ENCODE data around the gene MTCL3.

MTCL3 gene

GRCh38 chr6:127514773-127515227 is 4.3 kb downstream of the MTCL3 start:
- DNase-seq (ENCODE audit: low spot score in 2 of 2): peak in 1 of 2 donors; percentile 86
- intact Hi-C loops (cut with DNase I; ENCODE audit: low total_unique reads): no loop called here
- 2 to 8% methylated on average over 30 to 32 of the region's 32 CpGs for whole genome bisulfite sequencing, 2 donors
- H3K4me3 ChIP-seq (ENCODE audit: low read depth, poor library complexity, severe bottlenecking): no peak overlapping the region
- no peak for TF ChIP-seq CTCF (IDR thresholded peaks at IDR 0.05)
- no peak for TF ChIP-seq POLR2A (IDR thresholded peaks at IDR 0.05)

GRCh38 chr6:127514179-127514772 is 4.9 kb downstream of the MTCL3 start:
- intact Hi-C loops (cut with DNase I; ENCODE audit: low total_unique reads): no loop called here
- no peak for DNase-seq (ENCODE audit: low spot score in 2 of 2)
- WGBS, 2 donors: 23 to 26% methylated on average over 8 of the region's 8 CpGs

GRCh38 chr6:127513425-127513824 is 5.7 kb downstream of the MTCL3 start:
- no peak overlapping the region for H3K4me3 ChIP-seq (ENCODE audit: low read depth, poor library complexity, severe bottlenecking)
- no peak for DNase-seq (ENCODE audit: low spot score in 2 of 2)
- TF ChIP-seq POLR2A (IDR thresholded peaks at IDR 0.05): no peak
- no peak for TF ChIP-seq CTCF (IDR thresholded peaks at IDR 0.05)
- intact Hi-C loops (cut with DNase I; ENCODE audit: low total_unique reads): no loop called here

More at GRCh38 chr6:127514179-127514772, 4.9 kb downstream of the MTCL3 start:
- no peak overlapping the region for H3K4me3 ChIP-seq (ENCODE audit: low read depth, poor library complexity, severe bottlenecking)
- no peak for TF ChIP-seq CTCF (IDR thresholded peaks at IDR 0.05)
- TF ChIP-seq POLR2A (IDR thresholded peaks at IDR 0.05): no peak

GRCh38 chr6:127510876-127511275 is 8.3 kb downstream of the MTCL3 start:
- no peak overlapping the region for H3K4me3 ChIP-seq (ENCODE audit: low read depth, poor library complexity, severe bottlenecking)
- 95 to 98% methylated on average over 2 of the region's 2 CpGs for WGBS, 2 donors
- TF ChIP-seq CTCF (IDR thresholded peaks at IDR 0.05) (no peak), POLR2A (IDR thresholded peaks at IDR 0.05) (no peak)
- DNase-seq (ENCODE audit: low spot score in 2 of 2): no peak
- intact Hi-C loops (cut with DNase I; ENCODE audit: low total_unique reads): no loop called here

- TF ChIP-seq POLR2A (IDR thresholded peaks at IDR 0.05) (no peak), CTCF (IDR thresholded peaks at IDR 0.05) (no peak)
- DNase-seq (ENCODE audit: low spot score in 2 of 2): no peak
- H3K4me3 ChIP-seq (ENCODE audit: low read depth, poor library complexity, severe bottlenecking): no peak overlapping the region
- WGBS, 2 donors: 84% methylated on average over 1 of the region's 1 CpG
- intact Hi-C loops (cut with DNase I; ENCODE audit: low total_unique reads): no loop called here
Measured at GRCh38 chr6:127506894-127507293, 12.2 kb downstream of the MTCL3 start.

- no peak overlapping the region for H3K4me3 ChIP-seq (ENCODE audit: low read depth, poor library complexity, severe bottlenecking)
- no peak for DNase-seq (ENCODE audit: low spot score in 2 of 2)
- 93 to 94% methylated on average over 3 of the region's 3 CpGs for WGBS, 2 donors
- no peak for TF ChIP-seq POLR2A (IDR thresholded peaks at IDR 0.05)
- no peak for TF ChIP-seq CTCF (IDR thresholded peaks at IDR 0.05)
- intact Hi-C loops (cut with DNase I; ENCODE audit: low total_unique reads): no loop called here
Measured at GRCh38 chr6:127503022-127503421, 16.1 kb downstream of the MTCL3 start.

Measured in lower leg skin (tissue), 4 donors.